AG09309 (cell line): Measurements from ENCODE around the gene VWA7.
"Not testable (repeated sequence)": the region's sequence is repeated elsewhere in the genome, so short reads cannot be mapped to it uniquely, and the experiment has no call there.

ENCODE experiments used
- DNase-seq: peaks from one replicate; pipeline ENCODE4 v3.0.0-alpha.2; 2010; ENCODE audit warnings: low read depth
- H3K4me3 ChIP-seq: 2 replicates; pipeline ENCODE4 v1.5.1; 2011; ENCODE audit warnings: mild to moderate bottlenecking, low read depth, low read length, moderate library complexity; ENCODE audit not compliant: control insufficient read depth
- CTCF ChIP-seq: IDR thresholded peaks from 2 replicates; pipeline ENCODE4 v1.5.1; 2011; ENCODE audit warnings: mild to moderate bottlenecking, low read depth, low read length, inconsistent platforms; ENCODE audit not compliant: insufficient read depth, control insufficient read depth; ENCODE audit errors: missing control alignments

VWA7 gene

GRCh38 chr6:31806470-31807272, 29.5 kb upstream of the VWA7 start, which contains the start of gene LSM2:
TSS of gene LSM2 (minus strand) at chr6:31806966. CDS start at chr6:31806757, 209 bp downstream.
- H3K4me3 ChIP-seq = peak within 1 kb of the TSS; percentile 73
- peak; percentile 90 for DNase-seq
- TF ChIP-seq CTCF = no peak

- peak overlapping the region; percentile 73 for H3K4me3 ChIP-seq
- DNase-seq = no peak
- no peak for TF ChIP-seq CTCF
Observed at GRCh38 chr6:31805939-31806469, 28.9 kb upstream of the VWA7 start.

GRCh38 chr6:31801031-31801927, 24.2 kb upstream of the VWA7 start:
- H3K4me3 ChIP-seq, DNase-seq: not testable (repeated sequence)

GRCh38 chr6:31799781-31800180, 22.7 kb upstream of the VWA7 start:
- no peak for DNase-seq
- no peak overlapping the region for H3K4me3 ChIP-seq
- TF ChIP-seq CTCF = no peak

GRCh38 chr6:31797588-31797987, 20.5 kb upstream of the VWA7 start:
- DNase-seq = no peak
- no peak for TF ChIP-seq CTCF
- no peak overlapping the region for H3K4me3 ChIP-seq

- no peak for DNase-seq
- TF ChIP-seq CTCF = no peak
- H3K4me3 ChIP-seq = no peak overlapping the region
Observed at GRCh38 chr6:31796993-31797385, 19.9 kb upstream of the VWA7 start.
